Keratinocyte (primary cell): Measurements from ENCODE around the gene TTC33. TPM values are rescaled to one million over a fixed set of nuclear protein-coding genes. Genes with fewer than 3 reads are reported as not detected.

Experiments
- DNase-seq: peaks from one replicate; pipeline ENCODE4 v3.0.0-alpha.2; 2011; ENCODE audit warnings: low read depth, missing footprints, low spot score
- FAIRE-seq: peaks from 2 replicates; lab custom pipeline; 2011; peaks lifted over from hg19 to GRCh38; lab: Jason Lieb, UNC
- H2AFZ ChIP-seq: 2 replicates; pipeline ENCODE4 v1.6.0; 2012; ENCODE audit warnings: low read length, control low read depth, inconsistent platforms; ENCODE audit not compliant: control insufficient read depth
- H3K27ac ChIP-seq: 2 replicates; pipeline ENCODE4 v1.5.1; 2011; ENCODE audit warnings: low read length; ENCODE audit not compliant: control insufficient read depth, insufficient read depth
- H3K27me3 ChIP-seq: 3 replicates; pipeline ENCODE4 v1.6.0; 2011; ENCODE audit warnings: low read length; ENCODE audit not compliant: control insufficient read depth, insufficient read depth; ENCODE audit errors: extremely low read depth
- H3K36me3 ChIP-seq, 2 experiments: 2 replicates in 1 of 2; 3 replicates in 1 of 2; pipeline ENCODE4 v1.5.1; 2011; ENCODE audit warnings: low read length in 2 of 2, mild to moderate bottlenecking in 1 of 2; ENCODE audit not compliant: control insufficient read depth in 2 of 2, insufficient read depth in 2 of 2; ENCODE audit errors: extremely low read depth in 1 of 2
- H3K4me1 ChIP-seq: 3 replicates; pipeline ENCODE4 v1.5.1; 2011; ENCODE audit warnings: low read length; ENCODE audit not compliant: control insufficient read depth, insufficient read depth; ENCODE audit errors: extremely low read depth
- H3K4me2 ChIP-seq: 3 replicates; pipeline ENCODE4 v1.6.0; 2011; ENCODE audit warnings: low read depth, low read length; ENCODE audit not compliant: control insufficient read depth, insufficient read depth; ENCODE audit errors: extremely low read depth
- H3K4me3 ChIP-seq, 3 experiments: fragments of 200-600 bp in 1 of 3; sonication (generic) in 1 of 3; 2 replicates in 2 of 3; 3 replicates in 1 of 3; pipeline ENCODE4 v1.5.1; 2011 to 2016; ENCODE audit warnings: low read length in 3 of 3, mild to moderate bottlenecking in 3 of 3, control low read depth in 2 of 3, inconsistent platforms in 1 of 3, low read depth in 1 of 3, mixed read lengths in 1 of 3, mixed run types in 1 of 3, moderate library complexity in 1 of 3; ENCODE audit not compliant: control insufficient read depth in 2 of 3, insufficient read depth in 2 of 3; ENCODE audit errors: extremely low read depth in 1 of 3
- H3K79me2 ChIP-seq: 2 replicates; pipeline ENCODE4 v1.6.0; 2012; ENCODE audit warnings: low read length; ENCODE audit not compliant: control insufficient read depth, insufficient read depth
- H3K9ac ChIP-seq: 3 replicates; pipeline ENCODE4 v1.6.0; 2011; ENCODE audit warnings: low read length; ENCODE audit not compliant: control insufficient read depth, insufficient read depth; ENCODE audit errors: extremely low read depth
- H3K9me1 ChIP-seq: 3 replicates; pipeline ENCODE4 v1.6.0; 2011; ENCODE audit warnings: low read length; ENCODE audit not compliant: control insufficient read depth, insufficient read depth; ENCODE audit errors: extremely low read depth
- H3K9me3 ChIP-seq: 2 replicates; pipeline ENCODE4 v1.5.1; 2012; ENCODE audit warnings: low read depth, low read length; ENCODE audit not compliant: control insufficient read depth
- H4K20me1 ChIP-seq: 3 replicates; pipeline ENCODE4 v1.6.0; 2011; ENCODE audit warnings: low read length; ENCODE audit not compliant: control insufficient read depth, insufficient read depth; ENCODE audit errors: extremely low read depth
- CTCF ChIP-seq, 3 experiments: IDR thresholded peaks in 1 of 3; conservative IDR thresholded peaks in 1 of 3; optimal IDR thresholded peaks in 1 of 3; 2 replicates in 2 of 3; 3 replicates in 1 of 3; pipeline versions ENCODE3 to v1.5.1; 2011; ENCODE audit warnings: low read length in 3 of 3, mild to moderate bottlenecking in 3 of 3, moderate library complexity in 2 of 3, control low read depth in 1 of 3, inconsistent platforms in 1 of 3; ENCODE audit not compliant: insufficient read depth in 2 of 3; ENCODE audit errors: extremely low read depth in 1 of 3
- EZH2 ChIP-seq: IDR thresholded peaks from one replicate; pipeline ENCODE4 v1.6.1; 2012; ENCODE audit warnings: inconsistent platforms, mild to moderate bottlenecking, low read length, moderate library complexity
- dilution Hi-C: fragments of 300-500 bp; cut with MboI; formaldehyde crosslinking; loops from one replicate; pipeline ENCODE4 v1.7.0; 2020; ENCODE audit warnings: low sequenced_read_pairs; ENCODE audit not compliant: extremely low pct_ligation_motif_present
- polyA plus RNA-seq, 5 experiments: library from polyadenylated mRNA; depleted of rRNA in 3 of 5; stranded (reverse) in 3 of 5; stranded (forward) in 1 of 5; unstranded in 1 of 5; fragments of >200 nt; gene quantifications; 1 replicate in 1 of 5; 2 replicates in 3 of 5; 3 replicates in 1 of 5; pipeline versions ENCODE4 v1.2.1 to v1.2.3, GENCODE V29; 2011 to 2012; ENCODE audit warnings: missing spikeins in 2 of 5, low read depth in 1 of 5, low replicate concordance in 1 of 5

The TTC33 gene
- polyA plus RNA-seq, 1 donor (not counting 4 experiments of a cell fraction or from before 2014, with no cell fraction given), result 7.1 TPM

- no peak overlapping the region for H3K4me2 ChIP-seq
- DNase-seq (no peak), FAIRE-seq (no peak)
- peaks cover 16% of the 10 kb centered on the region for H3K79me2 ChIP-seq
- no peaks in the 10 kb centered on the region for H3K9me3 ChIP-seq
- H3K27me3 ChIP-seq, result no peaks in the 10 kb centered on the region
- H3K4me3 ChIP-seq, result no peak overlapping the region
- H2AFZ ChIP-seq, result no peak overlapping the region
- TF ChIP-seq CTCF (optimal IDR thresholded peaks at IDR 0.05 in 1 of 3, IDR thresholded peaks at IDR 0.05 in 1 of 3, conservative IDR thresholded peaks at IDR 0.05 in 1 of 3; ENCODE audit: extremely low read depth in 1 of 3, insufficient read depth in 2 of 3, low read length in 3 of 3) (no peak), EZH2 (no peak)
- peaks cover 6% of the 10 kb centered on the region for H3K4me1 ChIP-seq
- no peak overlapping the region for H3K27ac ChIP-seq
- dilution Hi-C loops, result no loop called here
- no peaks in the 10 kb centered on the region for H3K9me1 ChIP-seq
- H4K20me1 ChIP-seq, result no peaks in the 10 kb centered on the region
- H3K36me3 ChIP-seq, result peaks cover 0 to 3% of the 10 kb centered on the region in 2 experiments
- H3K9ac ChIP-seq, result no peak overlapping the region
Measured at GRCh38 chr5:40757400-40757799, 1.6 kb upstream of the TTC33 start.

GRCh38 chr5:40755093-40755406 lies 711 bp downstream of the TTC33 start:
- H3K27ac ChIP-seq, result peak overlapping the region; percentile 84
- DNase-seq, result peak; percentile 25
- H3K4me3 ChIP-seq, result peak overlapping the region; percentile 73 to 95 (median 82)
- peak; percentile 64 to 69 (median 68) for TF ChIP-seq CTCF (optimal IDR thresholded peaks at IDR 0.05 in 1 of 3, IDR thresholded peaks at IDR 0.05 in 1 of 3, conservative IDR thresholded peaks at IDR 0.05 in 1 of 3; ENCODE audit: extremely low read depth in 1 of 3, insufficient read depth in 2 of 3, low read length in 3 of 3)
- TF ChIP-seq EZH2, result no peak
- dilution Hi-C loops, result no loop called here
- peaks cover 0 to 3% of the 10 kb centered on the region in 2 experiments for H3K36me3 ChIP-seq
- H3K9ac ChIP-seq, result peak overlapping the region; percentile 88
- H3K9me1 ChIP-seq, result no peaks in the 10 kb centered on the region
- H3K4me1 ChIP-seq, result peaks cover 6% of the 10 kb centered on the region
- no peaks in the 10 kb centered on the region for H4K20me1 ChIP-seq
- H2AFZ ChIP-seq, result peak overlapping the region; percentile 92
- peak overlapping the region; percentile 68 for H3K4me2 ChIP-seq
- peaks cover 22% of the 10 kb centered on the region for H3K79me2 ChIP-seq
- H3K9me3 ChIP-seq, result no peaks in the 10 kb centered on the region
- no peaks in the 10 kb centered on the region for H3K27me3 ChIP-seq
- peak; percentile 74 for FAIRE-seq
